SK-N-SH (cell line): ENCODE results near the gene IL17RB.

Source experiments
- CTCF ChIP-seq: fragments of 200-600 bp; sonication (generic); IDR thresholded peaks from 2 replicates; pipeline ENCODE4 v1.6.1; 2017; ENCODE audit warnings: antibody characterized with exemption, mild to moderate bottlenecking, moderate library complexity
- EZH2phosphoT487 ChIP-seq: fragments of 200-600 bp; sonication (generic); IDR thresholded peaks from 2 replicates; pipeline ENCODE4 v1.6.1; 2017; ENCODE audit warnings: low read depth, mixed run types, mild to moderate bottlenecking, antibody characterized with exemption, moderate library complexity, borderline replicate concordance
- FOSL2 ChIP-seq: IDR thresholded peaks from 2 replicates; pipeline ENCODE4 v1.4.0; 2012; ENCODE audit warnings: low read depth, mild to moderate bottlenecking, moderate library complexity, borderline replicate concordance
- MXI1 ChIP-seq: IDR thresholded peaks from 2 replicates; pipeline ENCODE4 v1.6.1; 2012; ENCODE audit warnings: mild to moderate bottlenecking, low read depth, low read length, improper control_type of control experiment
- NFIC ChIP-seq: IDR thresholded peaks from 2 replicates; pipeline ENCODE4 v1.4.0; 2012; ENCODE audit warnings: borderline replicate concordance
- RAD21 ChIP-seq: IDR thresholded peaks from 2 replicates; pipeline ENCODE4 v1.6.1; 2012; ENCODE audit warnings: mild to moderate bottlenecking, low read length
- REST ChIP-seq: IDR thresholded peaks from 2 replicates; pipeline ENCODE4 v1.6.1; 2012; ENCODE audit warnings: mild to moderate bottlenecking, low read depth, low read length, moderate library complexity

DNA sequence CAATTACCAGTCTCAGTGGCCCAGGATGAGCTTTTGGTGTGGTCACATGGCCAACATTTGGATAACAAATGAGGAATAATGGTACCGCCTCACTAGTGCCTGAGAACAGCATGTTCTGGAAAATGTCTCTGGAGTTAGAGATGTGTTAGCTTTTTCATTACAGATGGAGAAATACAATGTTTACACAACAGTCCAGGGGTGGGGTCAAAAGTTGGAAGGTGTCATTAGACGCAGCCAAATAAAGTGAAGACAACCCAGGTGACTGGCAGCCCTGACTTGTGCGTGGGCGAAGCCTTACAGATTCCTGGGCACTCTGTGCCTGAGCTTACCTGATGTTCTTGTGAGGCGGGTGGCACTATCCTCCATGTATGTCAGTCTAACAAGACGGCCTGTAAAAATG, 12.8 kb downstream of the IL17RB start:
- TF ChIP-seq NFIC (no peak), CTCF (no peak), EZH2phosphoT487 (no peak), FOSL2 (no peak), MXI1 (no peak), RAD21 (no peak), REST (no peak)
